Ishikawa (cell line): ENCODE measurements around the gene SMCO1.

Experiments used
- CEBPB ChIP-seq: IDR thresholded peaks from 2 replicates; pipeline ENCODE4 v1.6.1; 2012
- CREB1 ChIP-seq: IDR thresholded peaks from 2 replicates; pipeline ENCODE4 v1.6.1; 2012; ENCODE audit warnings: low read depth
- EGR1 ChIP-seq: IDR thresholded peaks from 2 replicates; pipeline ENCODE4 v1.6.1; 2012
- EP300 ChIP-seq: IDR thresholded peaks from 2 replicates; pipeline ENCODE4 v1.6.1; 2012; ENCODE audit warnings: borderline replicate concordance
- FOXM1 ChIP-seq: IDR thresholded peaks from 2 replicates; pipeline ENCODE4 v1.6.1; 2012; ENCODE audit warnings: low read depth, borderline replicate concordance
- NFIC ChIP-seq: IDR thresholded peaks from 2 replicates; pipeline ENCODE4 v1.6.1; 2012
- RAD21 ChIP-seq: IDR thresholded peaks from 2 replicates; pipeline ENCODE4 v1.6.1; 2012; ENCODE audit warnings: low read depth
- TAF1 ChIP-seq: IDR thresholded peaks from 2 replicates; pipeline ENCODE4 v1.6.1; 2012; ENCODE audit warnings: low read depth, mild to moderate bottlenecking
- TCF12 ChIP-seq: IDR thresholded peaks from 2 replicates; pipeline ENCODE4 v1.6.1; 2012; ENCODE audit warnings: low read depth
- TEAD4 ChIP-seq: IDR thresholded peaks from 2 replicates; pipeline ENCODE4 v1.6.1; 2012
- YY1 ChIP-seq: IDR thresholded peaks from 2 replicates; pipeline ENCODE4 v1.6.1; 2012; ENCODE audit warnings: low read depth
- ZBTB7A ChIP-seq: IDR thresholded peaks from 2 replicates; pipeline ENCODE4 v1.6.1; 2012; ENCODE audit warnings: low read depth
- TF ChIP-seq, protein P1 (sequence below): IDR thresholded peaks from 2 replicates; pipeline ENCODE4 v1.6.1; 2012; ENCODE audit warnings: low read depth, mild to moderate bottlenecking
- TF ChIP-seq, protein P2 (sequence below): IDR thresholded peaks from 2 replicates; pipeline ENCODE4 v1.6.1; 2012
- TF ChIP-seq, protein P3 (sequence below): IDR thresholded peaks from 2 replicates; pipeline ENCODE4 v1.6.1; 2012

Gene SMCO1

DNA sequence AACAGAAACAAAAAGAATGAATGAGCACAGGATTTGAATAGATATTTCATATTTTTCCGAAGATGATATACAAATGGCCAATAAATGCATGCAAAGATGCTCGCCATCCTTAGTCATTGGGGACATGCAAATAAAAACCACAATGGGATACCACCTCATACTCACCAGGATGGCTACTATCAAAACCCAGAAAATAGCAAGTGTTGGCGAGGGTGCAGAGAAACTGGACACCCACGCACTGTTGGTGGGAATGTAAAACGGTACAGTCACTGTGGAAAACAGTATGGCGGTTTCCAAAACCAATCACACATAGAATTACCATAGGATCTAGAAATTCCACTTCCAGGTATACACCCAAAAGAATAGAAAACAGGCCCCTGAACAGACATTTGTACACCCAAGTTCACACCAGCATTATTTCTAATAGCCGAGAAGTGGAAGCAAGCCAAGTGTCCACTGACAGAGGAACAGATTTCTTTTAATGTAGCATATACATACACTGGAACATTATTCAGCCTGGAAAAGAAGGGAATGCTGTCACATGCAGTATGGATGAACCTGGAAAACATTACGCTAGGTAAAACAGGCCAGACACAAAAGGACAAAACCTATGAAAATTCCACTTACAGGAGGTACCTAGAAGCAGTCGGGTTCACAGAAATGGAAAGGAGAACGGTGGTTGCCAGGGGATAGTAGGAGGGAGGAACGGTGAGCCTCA is 15.2 kb downstream of the SMCO1 start:
- TF ChIP-seq CREB1: no peak
- no peak for TF ChIP-seq ZBTB7A
- no peak for TF ChIP-seq YY1
- TF ChIP-seq EP300: no peak
- TF ChIP-seq, protein P1, sequence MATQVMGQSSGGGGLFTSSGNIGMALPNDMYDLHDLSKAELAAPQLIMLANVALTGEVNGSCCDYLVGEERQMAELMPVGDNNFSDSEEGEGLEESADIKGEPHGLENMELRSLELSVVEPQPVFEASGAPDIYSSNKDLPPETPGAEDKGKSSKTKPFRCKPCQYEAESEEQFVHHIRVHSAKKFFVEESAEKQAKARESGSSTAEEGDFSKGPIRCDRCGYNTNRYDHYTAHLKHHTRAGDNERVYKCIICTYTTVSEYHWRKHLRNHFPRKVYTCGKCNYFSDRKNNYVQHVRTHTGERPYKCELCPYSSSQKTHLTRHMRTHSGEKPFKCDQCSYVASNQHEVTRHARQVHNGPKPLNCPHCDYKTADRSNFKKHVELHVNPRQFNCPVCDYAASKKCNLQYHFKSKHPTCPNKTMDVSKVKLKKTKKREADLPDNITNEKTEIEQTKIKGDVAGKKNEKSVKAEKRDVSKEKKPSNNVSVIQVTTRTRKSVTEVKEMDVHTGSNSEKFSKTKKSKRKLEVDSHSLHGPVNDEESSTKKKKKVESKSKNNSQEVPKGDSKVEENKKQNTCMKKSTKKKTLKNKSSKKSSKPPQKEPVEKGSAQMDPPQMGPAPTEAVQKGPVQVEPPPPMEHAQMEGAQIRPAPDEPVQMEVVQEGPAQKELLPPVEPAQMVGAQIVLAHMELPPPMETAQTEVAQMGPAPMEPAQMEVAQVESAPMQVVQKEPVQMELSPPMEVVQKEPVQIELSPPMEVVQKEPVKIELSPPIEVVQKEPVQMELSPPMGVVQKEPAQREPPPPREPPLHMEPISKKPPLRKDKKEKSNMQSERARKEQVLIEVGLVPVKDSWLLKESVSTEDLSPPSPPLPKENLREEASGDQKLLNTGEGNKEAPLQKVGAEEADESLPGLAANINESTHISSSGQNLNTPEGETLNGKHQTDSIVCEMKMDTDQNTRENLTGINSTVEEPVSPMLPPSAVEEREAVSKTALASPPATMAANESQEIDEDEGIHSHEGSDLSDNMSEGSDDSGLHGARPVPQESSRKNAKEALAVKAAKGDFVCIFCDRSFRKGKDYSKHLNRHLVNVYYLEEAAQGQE: no peak
- TF ChIP-seq CEBPB: no peak
- no peak for TF ChIP-seq EGR1
- TF ChIP-seq, protein P2, sequence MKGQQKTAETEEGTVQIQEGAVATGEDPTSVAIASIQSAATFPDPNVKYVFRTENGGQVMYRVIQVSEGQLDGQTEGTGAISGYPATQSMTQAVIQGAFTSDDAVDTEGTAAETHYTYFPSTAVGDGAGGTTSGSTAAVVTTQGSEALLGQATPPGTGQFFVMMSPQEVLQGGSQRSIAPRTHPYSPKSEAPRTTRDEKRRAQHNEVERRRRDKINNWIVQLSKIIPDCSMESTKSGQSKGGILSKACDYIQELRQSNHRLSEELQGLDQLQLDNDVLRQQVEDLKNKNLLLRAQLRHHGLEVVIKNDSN: no peak
- no peak for TF ChIP-seq TAF1
- TF ChIP-seq TCF12: no peak
- no peak for TF ChIP-seq FOXM1
- TF ChIP-seq, protein P3, sequence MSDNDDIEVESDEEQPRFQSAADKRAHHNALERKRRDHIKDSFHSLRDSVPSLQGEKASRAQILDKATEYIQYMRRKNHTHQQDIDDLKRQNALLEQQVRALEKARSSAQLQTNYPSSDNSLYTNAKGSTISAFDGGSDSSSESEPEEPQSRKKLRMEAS: no peak
- no peak for TF ChIP-seq RAD21
- TF ChIP-seq NFIC: no peak

DNA sequence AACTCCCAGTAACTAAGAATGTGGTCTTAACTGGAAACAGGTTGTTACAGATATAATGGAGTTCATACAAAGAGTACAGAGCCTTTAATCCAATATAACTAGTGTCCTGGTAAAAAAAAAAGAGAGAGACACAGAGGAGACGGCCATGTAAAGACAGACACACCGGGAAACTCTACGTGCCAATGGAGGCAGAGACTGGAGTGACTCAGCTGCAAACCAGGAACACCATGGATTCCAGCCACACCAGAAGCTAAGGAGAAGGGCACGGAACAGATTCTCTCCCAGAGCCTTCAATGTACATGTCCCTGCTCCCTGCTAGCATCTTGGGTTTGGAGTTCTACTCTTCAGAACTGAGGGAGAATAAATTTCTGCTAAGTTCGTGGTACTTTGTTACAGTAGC is 16.1 kb downstream of the SMCO1 start:
- TF ChIP-seq, protein P2: no peak
- no peak for TF ChIP-seq EGR1
- TF ChIP-seq CEBPB: no peak
- TF ChIP-seq, protein P3: no peak

DNA sequence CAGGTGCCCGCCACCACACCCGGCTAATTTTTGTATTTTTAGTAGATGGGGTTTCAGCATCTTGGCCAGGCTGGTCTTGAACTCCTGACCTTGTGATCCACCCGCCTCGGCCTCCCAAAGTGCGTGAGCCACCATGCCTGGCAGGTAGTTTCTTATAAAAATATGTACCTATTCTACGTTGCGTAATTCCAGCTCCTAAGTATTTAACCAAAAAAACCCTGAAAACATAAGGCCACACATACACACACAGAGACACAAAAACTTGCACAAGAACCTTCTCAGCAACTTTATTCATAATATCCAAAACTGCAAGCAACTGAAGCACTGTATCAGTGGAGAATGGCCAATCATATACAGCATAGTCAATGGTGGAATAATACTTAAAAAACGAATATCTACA is 16.8 kb downstream of the SMCO1 start:
- TF ChIP-seq TEAD4 (no peak), CEBPB (0 out of 2 replicates have a peak, but pooled peaks have one; percentile 20), EGR1 (no peak), YY1 (no peak), EP300 (no peak), RAD21 (no peak), TCF12 (no peak)

DNA sequence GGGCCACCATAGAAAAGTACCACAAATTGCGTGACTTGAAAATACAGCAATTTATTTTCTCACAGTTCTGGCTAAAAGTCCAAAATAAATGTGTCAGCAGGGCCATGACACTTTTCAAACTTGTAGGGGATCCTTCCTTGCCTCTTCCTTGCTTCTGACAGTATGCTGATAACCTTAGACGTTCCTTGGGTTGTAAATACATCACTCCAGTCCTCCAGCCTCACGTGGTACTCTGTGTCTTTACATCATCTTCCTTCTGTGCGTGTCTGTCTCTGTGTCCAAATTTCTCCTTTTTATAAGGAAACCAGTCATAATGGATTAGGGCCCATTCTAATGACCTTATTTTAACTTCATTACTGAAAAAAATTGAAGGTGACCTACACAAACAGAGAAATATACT is 19.0 kb downstream of the SMCO1 start:
- TF ChIP-seq TEAD4: no peak
- TF ChIP-seq RAD21: no peak
- TF ChIP-seq TCF12: no peak
- no peak for TF ChIP-seq CEBPB
- TF ChIP-seq, protein P2: no peak
- no peak for TF ChIP-seq EGR1
- no peak for TF ChIP-seq FOXM1
- no peak for TF ChIP-seq TAF1

DNA sequence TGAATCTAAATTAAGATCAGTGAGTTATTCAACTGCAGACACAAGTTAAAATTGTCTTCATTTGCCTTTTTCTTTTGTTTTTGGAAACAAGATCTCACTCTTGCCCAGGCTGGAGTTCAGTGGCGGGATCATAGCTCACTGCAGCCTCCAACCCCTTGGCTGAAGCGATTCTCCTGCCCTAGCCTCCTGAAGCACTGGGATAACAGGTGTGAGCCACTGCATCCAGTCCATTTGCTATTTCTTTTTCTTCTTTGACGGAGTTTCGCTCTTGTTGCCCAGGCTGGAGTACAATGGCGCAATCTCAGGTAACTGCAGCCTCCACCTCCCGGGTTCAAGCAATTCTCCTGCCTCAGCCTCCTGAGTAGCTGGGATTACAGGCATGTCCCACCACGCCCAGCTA is 21.9 kb downstream of the SMCO1 start:
- TF ChIP-seq RAD21 (no peak), ZBTB7A (no peak), YY1 (no peak), TAF1 (no peak), EGR1 (no peak), TCF12 (no peak), FOXM1 (no peak), NFIC (no peak), TEAD4 (no peak), EP300 (no peak), CEBPB (no peak)
- TF ChIP-seq, protein P1: no peak
- TF ChIP-seq, protein P3: no peak
- TF ChIP-seq, protein P2: no peak
